Spinal cord (tissue), 10 donors: Measurements from ENCODE around the gene PLG. TPM values are rescaled to one million over a fixed set of nuclear protein-coding genes. Genes with fewer than 3 reads are reported as not detected.
"Not testable (repeated sequence)": the region's sequence is repeated elsewhere in the genome, so short reads cannot be mapped to it uniquely, and the experiment has no call there.

Experiments
- DNase-seq, 6 donors: peaks; one replicate each; pipeline versions ENCODE4 v3.0.0 to v3.0.0-alpha.2; 2013 to 2015; ENCODE audit warnings: low spot score in 6 of 6, low read depth in 4 of 6
- H3K27ac ChIP-seq: one replicate; pipeline ENCODE4 v1.5.1; 2013; ENCODE audit warnings: low read depth, low read length, control low read depth
- H3K27me3 ChIP-seq: one replicate; pipeline ENCODE4 v1.6.1; 2013; ENCODE audit warnings: low read length; ENCODE audit not compliant: control insufficient read depth, insufficient read depth
- H3K36me3 ChIP-seq: one replicate; pipeline ENCODE4 v1.6.1; 2013; ENCODE audit warnings: low read length; ENCODE audit not compliant: control insufficient read depth, insufficient read depth
- H3K4me1 ChIP-seq: one replicate; pipeline ENCODE4 v1.6.1; 2013; ENCODE audit warnings: low read length; ENCODE audit not compliant: control insufficient read depth, insufficient read depth
- H3K4me3 ChIP-seq: one replicate; pipeline ENCODE4 v1.5.1; 2013; ENCODE audit warnings: low read depth, low read length, control low read depth
- H3K9me3 ChIP-seq: one replicate; pipeline ENCODE4 v1.6.1; 2013; ENCODE audit warnings: low read length; ENCODE audit not compliant: control insufficient read depth, insufficient read depth
- WGBS: methylation state at CpG from one replicate; pipeline ENCODE4 v1.1.5; 2013; ENCODE audit warnings: missing lambda C conversion rate; ENCODE audit not compliant: insufficient coverage; 5-methylcytosine and 5-hydroxymethylcytosine counted together
- long read RNA-seq, 4 donors: transcript quantifications; one replicate each; lab custom pipeline, GENCODE V29; 2026
- polyA plus RNA-seq, 2 donors: library from polyadenylated mRNA; unstranded; fragments of 120-200 nt; gene quantifications; one replicate each; pipeline ENCODE4 v1.2.1, GENCODE V29; 2013; ENCODE audit not compliant: insufficient read length in 2 of 2
- total RNA-seq, 2 donors: library from RNA; depleted of rRNA in 1 of 2; stranded (reverse); fragments of 120-200 nt in 1 of 2; fragments of >200 nt in 1 of 2; gene quantifications; one replicate each; pipeline versions ENCODE4 v1.2.3 to v1.2.4, GENCODE V29; 2013 to 2014
- donor health status: healthy.

The PLG gene
- total RNA-seq, result under 1 TPM in 1 of 2 donors, not detected in 1; 0.39 TPM
- 1 to 10 TPM; 3.6 to 7.7 TPM for polyA plus RNA-seq
- long read RNA-seq, donor 1, result 0 reads
- long read RNA-seq, donor 2, result 0 reads
- long read RNA-seq, donor 3, result 0 reads
- long read RNA-seq, donor 4, result 0 reads

DNA sequence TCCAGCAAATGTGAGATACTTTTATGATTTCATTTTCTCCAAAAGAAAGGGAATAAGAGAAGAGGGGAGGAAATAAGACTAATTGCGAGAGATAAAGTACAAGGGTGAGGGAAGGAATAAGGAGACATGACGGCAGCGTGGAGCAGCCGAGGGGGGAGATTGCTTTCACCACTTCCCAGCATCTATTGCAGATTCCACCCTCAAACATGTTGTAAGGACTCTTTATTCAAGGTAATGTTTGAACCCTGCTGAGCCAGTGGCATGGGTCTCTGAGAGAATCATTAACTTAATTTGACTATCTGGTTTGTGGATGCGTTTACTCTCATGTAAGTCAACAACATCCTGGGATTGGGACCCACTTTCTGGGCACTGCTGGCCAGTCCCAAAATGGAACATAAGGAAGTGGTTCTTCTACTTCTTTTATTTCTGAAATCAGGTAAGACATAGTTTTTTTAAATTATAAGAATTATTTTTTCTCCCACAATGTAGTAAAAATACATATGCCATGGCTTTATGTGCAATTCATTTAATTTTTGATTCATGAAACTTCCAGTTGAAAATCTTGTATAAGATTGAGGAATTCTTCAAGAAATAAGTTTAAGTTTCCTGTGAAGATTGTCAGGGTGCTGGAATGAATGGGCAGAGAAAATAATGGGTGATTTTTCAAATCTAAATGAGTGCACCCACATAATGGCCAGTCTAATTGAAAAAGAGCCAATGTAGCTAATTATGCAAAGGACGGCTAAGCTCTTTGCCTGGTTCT, at the start of gene PLG:
PLG (plus strand) TSS at position 327 of the 763 bp plus-strand sequence; CDS start at position 388, 61 bp downstream.
- H3K4me3 ChIP-seq, H3K36me3 ChIP-seq, H3K9me3 ChIP-seq, H3K4me1 ChIP-seq, H3K27me3 ChIP-seq, H3K27ac ChIP-seq, DNase-seq: not testable (repeated sequence)
- WGBS, result no CpG with 5 or more reads among the region's 6 CpGs

DNA sequence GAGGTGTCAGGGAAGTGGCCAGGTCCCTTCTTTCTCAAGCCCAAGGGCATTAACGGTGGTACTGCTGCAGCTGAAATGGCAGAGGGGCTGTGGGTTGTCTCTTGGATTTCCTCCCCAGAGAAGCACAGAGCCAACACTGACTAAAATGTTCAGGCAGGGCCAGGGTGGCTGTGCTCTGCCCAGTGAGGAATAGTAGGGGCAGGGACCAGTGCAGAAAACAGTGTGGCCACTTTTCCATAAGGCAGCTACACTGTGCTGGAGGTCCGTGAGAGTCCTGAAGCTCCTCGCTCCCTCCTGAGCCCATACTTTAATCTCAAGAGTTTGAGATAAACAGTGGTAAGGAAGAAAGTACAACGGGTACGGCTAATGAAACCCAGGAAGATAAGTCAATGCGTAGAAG, 42.5 kb upstream of the PLG start:
- Histone ChIP-seq H3K9me3 (peaks cover 4% of the 10 kb centered on the region), H3K27me3 (no peaks in the 10 kb centered on the region), H3K36me3 (no peaks in the 10 kb centered on the region), H3K4me1 (no peaks in the 10 kb centered on the region), H3K27ac (no peak overlapping the region), H3K4me3 (no peak overlapping the region)
- DNase-seq, result no peak
- WGBS, result 60% methylated on average over 1 of the region's 6 CpGs

DNA sequence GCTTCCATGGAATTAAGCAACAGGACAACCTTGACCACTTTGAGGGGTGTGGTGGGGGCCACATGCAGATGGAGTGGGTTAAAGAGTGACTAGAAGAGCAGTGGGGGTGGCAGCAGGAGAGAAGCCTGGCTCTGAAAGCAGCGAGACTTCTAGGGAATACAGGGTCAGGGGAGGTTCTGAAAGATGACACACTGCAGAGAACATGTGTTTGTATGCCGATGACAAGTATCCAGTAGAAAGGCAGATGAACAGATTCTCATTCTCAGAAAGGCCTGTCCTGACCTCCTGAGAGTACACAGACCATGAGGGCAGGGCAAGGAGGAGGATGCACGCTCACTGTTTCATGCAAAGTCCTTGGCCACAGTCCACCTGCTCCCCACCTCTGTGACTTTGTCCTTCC, 40.8 kb upstream of the PLG start:
- Histone ChIP-seq H3K27me3 (no peaks in the 10 kb centered on the region), H3K4me1 (no peaks in the 10 kb centered on the region), H3K36me3 (no peaks in the 10 kb centered on the region), H3K27ac (no peak overlapping the region), H3K9me3 (peaks cover 4% of the 10 kb centered on the region), H3K4me3 (no peak overlapping the region)
- 75% methylated on average over 2 of the region's 3 CpGs for WGBS
- DNase-seq, result no peak

DNA sequence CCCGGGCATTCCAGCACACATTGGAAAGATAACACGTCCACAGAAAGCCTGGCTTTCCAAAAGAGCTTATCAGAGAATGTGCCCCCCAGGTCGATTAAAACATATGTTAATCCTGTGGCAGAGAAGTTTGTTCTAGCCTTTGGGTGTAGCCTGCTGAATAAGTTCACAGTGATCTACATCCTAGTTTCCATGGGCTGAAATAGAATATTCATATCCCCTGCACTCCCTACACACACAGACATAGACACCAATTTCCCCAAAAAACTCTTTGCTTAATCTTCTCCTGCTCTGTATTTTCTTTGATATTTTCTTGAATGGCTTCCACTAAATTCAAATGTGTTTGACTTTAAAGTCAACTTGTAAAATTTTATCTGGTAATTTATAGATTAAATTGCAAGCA, 39.6 kb upstream of the PLG start:
- Histone ChIP-seq H3K4me3 (no peak overlapping the region), H3K4me1 (no peaks in the 10 kb centered on the region), H3K36me3 (no peaks in the 10 kb centered on the region), H3K9me3 (peaks cover 1% of the 10 kb centered on the region), H3K27me3 (no peaks in the 10 kb centered on the region), H3K27ac (no peak overlapping the region)
- no peak for DNase-seq
- WGBS, result 17% methylated on average over 1 of the region's 3 CpGs

DNA sequence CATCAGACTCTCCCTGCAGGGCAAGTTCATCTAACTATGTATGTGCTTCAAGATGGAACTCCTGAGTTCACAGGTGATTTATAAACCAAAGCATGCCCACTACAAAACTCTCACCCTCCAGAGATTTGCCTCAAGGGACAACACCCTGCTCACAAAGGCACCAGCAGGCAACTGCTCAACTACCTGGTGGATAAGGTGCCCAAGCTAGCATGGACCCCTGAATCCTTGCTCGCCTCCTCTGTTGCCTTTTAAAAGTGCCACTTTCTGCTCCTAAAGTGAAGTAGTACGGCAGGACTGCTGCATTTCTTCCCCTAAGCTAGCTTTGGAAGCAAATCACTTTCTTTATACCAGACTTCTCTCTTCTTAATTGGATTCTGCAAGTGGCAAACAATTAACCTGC, 39.2 kb upstream of the PLG start:
- Histone ChIP-seq H3K9me3 (peaks cover 1% of the 10 kb centered on the region), H3K27ac (no peak overlapping the region), H3K4me1 (no peaks in the 10 kb centered on the region), H3K4me3 (no peak overlapping the region), H3K36me3 (no peaks in the 10 kb centered on the region), H3K27me3 (no peaks in the 10 kb centered on the region)
- DNase-seq, result no peak
- 58% methylated on average over 2 of the region's 2 CpGs for WGBS

DNA sequence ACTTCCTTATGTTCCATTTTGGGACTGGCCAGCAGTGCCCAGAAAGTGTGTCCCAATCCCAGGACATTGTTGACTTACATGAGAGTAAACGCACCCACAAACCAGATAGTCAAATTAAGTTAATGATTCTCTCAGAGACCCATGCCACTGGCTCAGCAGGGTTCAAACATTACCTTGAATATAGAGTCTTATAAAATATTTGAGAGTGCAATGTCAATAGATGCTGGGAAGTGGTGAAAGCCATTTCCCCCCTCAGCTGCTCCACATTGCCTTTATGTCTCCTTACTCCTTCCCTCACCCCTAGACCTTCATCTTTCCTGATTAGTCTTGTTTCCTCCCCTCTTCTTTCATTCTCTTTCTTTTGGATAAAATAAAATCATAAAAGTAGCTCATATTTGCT, 37.8 kb upstream of the PLG start, which contains the start of gene LPA:
LPA (minus strand) TSS at position 78 of the 400 bp plus-strand sequence; CDS start at position 17, 61 bp downstream.
- not testable (repeated sequence) for H3K4me1 ChIP-seq, H3K4me3 ChIP-seq, H3K27ac ChIP-seq, H3K27me3 ChIP-seq, H3K36me3 ChIP-seq, DNase-seq, H3K9me3 ChIP-seq
- no CpG with 5 or more reads among the region's 1 CpG for WGBS

DNA sequence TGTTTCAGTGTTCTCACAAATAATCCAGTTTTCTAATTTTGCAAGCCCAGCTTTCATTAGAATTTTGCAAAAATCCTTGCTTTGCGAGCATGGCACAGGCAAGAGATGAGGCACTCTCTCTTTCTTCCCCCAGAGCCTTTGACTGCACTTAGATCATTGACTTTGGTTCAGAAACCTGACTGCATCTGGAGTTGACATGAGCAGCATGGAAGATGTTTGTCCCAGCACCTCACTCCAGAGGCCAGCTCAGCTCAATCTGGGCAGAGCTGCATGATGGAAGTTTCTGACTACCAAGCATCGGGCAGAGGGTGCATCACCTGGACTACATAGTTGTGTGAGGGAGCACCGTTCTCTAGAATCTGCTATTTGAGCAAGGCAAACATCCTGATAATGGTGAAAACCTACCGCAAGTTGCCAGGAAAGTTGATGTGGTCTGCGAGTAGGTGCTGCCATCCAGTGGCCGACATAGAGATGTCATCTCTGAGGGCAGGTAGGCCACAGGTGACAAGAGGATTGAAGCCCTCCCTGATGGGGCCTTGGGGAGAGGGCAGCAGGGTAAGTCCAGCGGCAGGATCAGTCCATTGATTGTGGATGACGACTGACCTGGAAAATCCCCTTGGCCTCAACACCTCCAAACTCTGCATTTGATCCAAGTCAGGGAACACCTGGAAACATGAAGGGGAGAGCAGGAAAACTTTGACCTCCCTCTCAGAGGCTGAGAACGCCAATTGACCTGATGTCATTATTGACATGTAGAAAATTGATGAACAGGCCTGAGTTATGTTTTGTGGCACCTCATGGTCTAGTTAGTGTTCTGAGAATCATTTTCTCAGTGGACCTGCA, 34.2 kb upstream of the PLG start:
- no peak for DNase-seq
- Histone ChIP-seq H3K36me3 (no peaks in the 10 kb centered on the region), H3K27ac (no peak overlapping the region), H3K4me1 (no peaks in the 10 kb centered on the region), H3K9me3 (no peaks in the 10 kb centered on the region), H3K27me3 (no peaks in the 10 kb centered on the region), H3K4me3 (no peak overlapping the region)
- WGBS, result 34% methylated on average over 8 of the region's 9 CpGs

DNA sequence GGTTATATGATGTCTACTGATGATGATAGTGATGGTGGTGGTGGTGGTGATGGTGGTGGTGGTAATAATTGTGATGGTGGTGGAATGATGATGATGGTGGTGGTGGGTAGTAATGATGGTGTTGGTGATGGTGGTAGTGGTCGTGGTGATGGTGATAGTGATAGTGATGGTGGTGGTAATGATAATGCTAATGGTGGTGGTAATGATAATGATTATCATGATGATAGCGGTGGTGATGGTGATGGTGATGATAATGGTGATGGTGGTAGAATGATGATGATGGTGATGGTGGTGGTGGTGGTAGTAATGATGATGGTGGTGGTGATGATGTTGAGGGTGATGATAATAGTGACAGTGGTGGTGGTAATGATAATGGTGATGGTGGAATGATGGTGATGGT, 33.5 kb upstream of the PLG start:
- Histone ChIP-seq H3K4me3 (no peak overlapping the region), H3K36me3 (no peaks in the 10 kb centered on the region), H3K27ac (no peak overlapping the region), H3K27me3 (no peaks in the 10 kb centered on the region), H3K4me1 (no peaks in the 10 kb centered on the region), H3K9me3 (no peaks in the 10 kb centered on the region)
- no peak for DNase-seq
- WGBS, result 67% methylated on average over 2 of the region's 2 CpGs

DNA sequence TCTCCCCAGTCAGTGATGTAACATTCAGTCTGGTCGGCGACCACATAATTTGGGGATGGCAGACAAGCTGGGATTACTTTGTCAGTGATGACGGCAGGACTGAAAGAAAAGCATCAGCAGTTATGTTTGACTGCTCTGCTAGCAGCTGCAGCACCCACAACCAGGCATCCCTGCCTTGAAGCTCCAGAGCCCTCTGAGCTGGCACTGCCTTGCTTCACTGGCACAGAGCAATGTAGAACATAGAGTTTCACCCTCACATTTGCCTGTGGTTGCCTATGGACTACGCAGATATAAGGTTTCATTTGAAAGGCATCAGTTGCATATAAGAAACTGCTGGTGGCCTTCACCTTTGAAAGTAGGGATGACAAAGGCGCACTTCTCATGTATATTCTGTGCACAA, 25.6 kb upstream of the PLG start:
- not testable (repeated sequence) for H3K36me3 ChIP-seq, H3K9me3 ChIP-seq, DNase-seq, H3K4me1 ChIP-seq, H3K27ac ChIP-seq, H3K27me3 ChIP-seq, H3K4me3 ChIP-seq
- 96% methylated on average over 5 of the region's 5 CpGs for WGBS
